ENCODE results near the gene ENDOV. TPM values are rescaled to one million over a fixed set of nuclear protein-coding genes. Genes with fewer than 3 reads are reported as not detected.

The ENDOV gene
- total and polyA plus RNA-seq, 2 donors (not counting 3 experiments of a cell fraction or from before 2014, with no cell fraction given): 20.4 to 25.9 TPM

- CTCF ChIA-PET: no interaction called here
- intact Hi-C loops (cut with micrococcal nuclease): loop anchor here (10.0 kb wide), 1 partner anchor 263 kb away; the partner anchor contains the start of gene GAA
- FAIRE-seq: peak; percentile 26
These were observed 47.5 kb upstream of the ENDOV start for GRCh38 chr17:80367503-80367902.

GRCh38 chr17:80371196-80371595 is 43.8 kb upstream of the ENDOV start:
- Histone ChIP-seq H3K4me1 (ENCODE audit: control insufficient read depth, extremely low read depth, insufficient read depth, low read length) (no peaks in the 10 kb centered on the region), H2AFZ (ENCODE audit: low read depth, low read length) (no peak overlapping the region), H3K36me3 (ENCODE audit: control insufficient read depth in 2 of 2, extremely low read depth in 1 of 2, insufficient read depth in 2 of 2, low read length in 2 of 2) (peaks cover 31 to 38% of the 10 kb centered on the region in 2 experiments), H3K27ac (ENCODE audit: insufficient read depth, low read depth, low read length) (no peak overlapping the region), H3K27me3 (ENCODE audit: control insufficient read depth in 2 of 2, insufficient read depth in 2 of 2, low read length in 2 of 2) (no peaks in the 10 kb centered on the region), H4K20me1 (replicated peaks; ENCODE audit: control insufficient read depth, extremely low read depth, insufficient read depth, low read length) (no peaks in the 10 kb centered on the region), H3K79me2 (ENCODE audit: control insufficient read depth, insufficient read depth, low read length) (no peaks in the 10 kb centered on the region), H3K4me3 (replicated peaks in 1 of 3; ENCODE audit: insufficient read depth in 1 of 3, low read depth in 1 of 3, low read length in 3 of 3) (no peak overlapping the region), H3K4me2 (ENCODE audit: insufficient read depth, low read length) (no peak overlapping the region), H3K9me1 (replicated peaks; ENCODE audit: control insufficient read depth, extremely low read depth, insufficient read depth, low read length) (no peaks in the 10 kb centered on the region), H3K9me3 (replicated peaks; ENCODE audit: control insufficient read depth, insufficient read depth, low read length) (no peaks in the 10 kb centered on the region), H3K9ac (replicated peaks; ENCODE audit: extremely low read depth, insufficient read depth, low read length) (no peak overlapping the region)
- CTCF ChIA-PET: interaction anchor here (1.6 kb wide), 2 partner anchors 27 to 176 kb away, joined by 4 to 6 read pairs; no protein-coding TSS in a partner anchor
- FAIRE-seq (no peak), DNase-seq (ENCODE audit: low read depth, low spot score) (no peak)
- BruUV-seq (replicated peaks): no TSS peak
- dilution Hi-C loops (cut with MboI; ENCODE audit: extremely low pct_ligation_motif_present, low sequenced_read_pairs): no loop called here
- POLR2A ChIA-PET: no interaction called here
- intact Hi-C loops (cut with micrococcal nuclease): no loop called here
- TF ChIP-seq POLR2AphosphoS5 (IDR thresholded peaks at IDR 0.05; ENCODE audit: insufficient read depth, low read depth, low read length): no peak
- no peak for TF ChIP-seq JUN (IDR thresholded peaks at IDR 0.05; ENCODE audit: borderline replicate concordance, insufficient read depth, insufficient read length, low read depth)
- TF ChIP-seq MYC (IDR thresholded peaks at IDR 0.05; ENCODE audit: low read depth, low read length): no peak
- TF ChIP-seq POLR2A (IDR thresholded peaks at IDR 0.05; ENCODE audit: low read depth, low read length): no peak
- no peak for TF ChIP-seq CTCF (IDR thresholded peaks at IDR 0.05; ENCODE audit: extremely low read depth in 1 of 2, insufficient read depth in 1 of 2, low read depth in 1 of 2, low read length in 2 of 2)
- no peak for TF ChIP-seq MAX (IDR thresholded peaks at IDR 0.05; ENCODE audit: insufficient read depth, insufficient read length)
- TF ChIP-seq GATA2 (IDR thresholded peaks at IDR 0.05; ENCODE audit: insufficient read depth, insufficient read length, low read depth, low read length): no peak
- no peak for TF ChIP-seq EZH2 (IDR thresholded peaks at IDR 0.05; ENCODE audit: borderline replicate concordance, low read depth, low read length, severe bottlenecking)
- TF ChIP-seq FOS (IDR thresholded peaks at IDR 0.05; ENCODE audit: borderline replicate concordance, insufficient read depth, low read length): no peak

More at GRCh38 chr17:80367503-80367902, 47.5 kb upstream of the ENDOV start:
- POLR2A ChIA-PET: no interaction called here
- Histone ChIP-seq H3K27ac (ENCODE audit: insufficient read depth, low read depth, low read length) (no peak overlapping the region), H3K4me1 (ENCODE audit: control insufficient read depth, extremely low read depth, insufficient read depth, low read length) (no peaks in the 10 kb centered on the region), H2AFZ (ENCODE audit: low read depth, low read length) (no peak overlapping the region), H3K9me1 (replicated peaks; ENCODE audit: control insufficient read depth, extremely low read depth, insufficient read depth, low read length) (no peaks in the 10 kb centered on the region), H3K4me3 (replicated peaks in 1 of 3; ENCODE audit: insufficient read depth in 1 of 3, low read depth in 1 of 3, low read length in 3 of 3) (no peak overlapping the region), H3K79me2 (ENCODE audit: control insufficient read depth, insufficient read depth, low read length) (no peaks in the 10 kb centered on the region), H3K9me3 (replicated peaks; ENCODE audit: control insufficient read depth, insufficient read depth, low read length) (no peaks in the 10 kb centered on the region), H3K9ac (replicated peaks; ENCODE audit: extremely low read depth, insufficient read depth, low read length) (no peak overlapping the region), H3K27me3 (ENCODE audit: control insufficient read depth in 2 of 2, insufficient read depth in 2 of 2, low read length in 2 of 2) (no peaks in the 10 kb centered on the region), H3K4me2 (ENCODE audit: insufficient read depth, low read length) (no peak overlapping the region), H4K20me1 (replicated peaks; ENCODE audit: control insufficient read depth, extremely low read depth, insufficient read depth, low read length) (no peaks in the 10 kb centered on the region), H3K36me3 (ENCODE audit: control insufficient read depth in 2 of 2, extremely low read depth in 1 of 2, insufficient read depth in 2 of 2, low read length in 2 of 2) (peaks cover 27 to 50% of the 10 kb centered on the region in 2 experiments)
- DNase-seq (ENCODE audit: low read depth, low spot score): no peak
- TF ChIP-seq MYC (IDR thresholded peaks at IDR 0.05; ENCODE audit: low read depth, low read length): no peak
- BruUV-seq (replicated peaks): no TSS peak
- dilution Hi-C loops (cut with MboI; ENCODE audit: extremely low pct_ligation_motif_present, low sequenced_read_pairs): no loop called here

Measured in endothelial cell of umbilical vein (primary cell).